ENCODE measurements around the gene UBXN10.
A peak's percentile ranks its signal among the peaks of the same experiment; 100 is the strongest.

UBXN10 gene

GRCh38 chr1:20147846-20148570 is 37.9 kb upstream of the UBXN10 start:
- Mint-ChIP-seq H3K27me3 (no peaks in the 10 kb centered on the region), H3K4me3 (no peak overlapping the region), H3K4me1 (ENCODE audit: low read depth) (no peaks in the 10 kb centered on the region), H3K27ac (no peak overlapping the region), H3K9me3 (no peaks in the 10 kb centered on the region), H3K36me3 (ENCODE audit: low read depth) (no peaks in the 10 kb centered on the region)

- H3K27ac Mint-ChIP-seq, result no peak overlapping the region
- no peaks in the 10 kb centered on the region for H3K36me3 Mint-ChIP-seq (ENCODE audit: low read depth)
- no peaks in the 10 kb centered on the region for H3K9me3 Mint-ChIP-seq
- H3K4me3 Mint-ChIP-seq, result no peak overlapping the region
- no peaks in the 10 kb centered on the region for H3K4me1 Mint-ChIP-seq (ENCODE audit: low read depth)
- H3K27me3 Mint-ChIP-seq, result no peaks in the 10 kb centered on the region
Measured at GRCh38 chr1:20148571-20149500, 37.1 kb upstream of the UBXN10 start.

GRCh38 chr1:20149601-20150325 is 36.1 kb upstream of the UBXN10 start:
- no peak overlapping the region for H3K4me3 Mint-ChIP-seq
- H3K27ac Mint-ChIP-seq, result no peak overlapping the region
- no peaks in the 10 kb centered on the region for H3K9me3 Mint-ChIP-seq
- H3K4me1 Mint-ChIP-seq (ENCODE audit: low read depth), result peaks cover 7% of the 10 kb centered on the region
- H3K36me3 Mint-ChIP-seq (ENCODE audit: low read depth), result no peaks in the 10 kb centered on the region
- no peaks in the 10 kb centered on the region for H3K27me3 Mint-ChIP-seq

GRCh38 chr1:20150326-20150705 is 35.6 kb upstream of the UBXN10 start:
- Mint-ChIP-seq H3K27ac (no peak overlapping the region), H3K4me1 (ENCODE audit: low read depth) (peaks cover 8% of the 10 kb centered on the region), H3K4me3 (no peak overlapping the region), H3K36me3 (ENCODE audit: low read depth) (no peaks in the 10 kb centered on the region), H3K27me3 (no peaks in the 10 kb centered on the region), H3K9me3 (no peaks in the 10 kb centered on the region)

- H3K4me3 Mint-ChIP-seq, result no peak overlapping the region
- peaks cover 8% of the 10 kb centered on the region for H3K4me1 Mint-ChIP-seq (ENCODE audit: low read depth)
- no peaks in the 10 kb centered on the region for H3K9me3 Mint-ChIP-seq
- no peaks in the 10 kb centered on the region for H3K27me3 Mint-ChIP-seq
- no peak overlapping the region for H3K27ac Mint-ChIP-seq
- no peaks in the 10 kb centered on the region for H3K36me3 Mint-ChIP-seq (ENCODE audit: low read depth)
Measured at GRCh38 chr1:20150969-20151368, 34.9 kb upstream of the UBXN10 start.

- no peaks in the 10 kb centered on the region for H3K36me3 Mint-ChIP-seq (ENCODE audit: low read depth)
- H3K4me1 Mint-ChIP-seq (ENCODE audit: low read depth), result peaks cover 8% of the 10 kb centered on the region
- no peaks in the 10 kb centered on the region for H3K9me3 Mint-ChIP-seq
- no peak overlapping the region for H3K27ac Mint-ChIP-seq
- peak overlapping the region; percentile 62 for H3K4me3 Mint-ChIP-seq
- no peaks in the 10 kb centered on the region for H3K27me3 Mint-ChIP-seq
Measured at GRCh38 chr1:20151906-20152598, 33.8 kb upstream of the UBXN10 start.

GRCh38 chr1:20152599-20152930 is 33.3 kb upstream of the UBXN10 start:
- H3K27me3 Mint-ChIP-seq, result no peaks in the 10 kb centered on the region
- H3K4me1 Mint-ChIP-seq (ENCODE audit: low read depth), result peaks cover 8% of the 10 kb centered on the region
- H3K27ac Mint-ChIP-seq, result no peak overlapping the region
- peak overlapping the region; percentile 62 for H3K4me3 Mint-ChIP-seq
- no peaks in the 10 kb centered on the region for H3K9me3 Mint-ChIP-seq
- no peaks in the 10 kb centered on the region for H3K36me3 Mint-ChIP-seq (ENCODE audit: low read depth)

GRCh38 chr1:20153000-20153418 is 32.9 kb upstream of the UBXN10 start:
- no peaks in the 10 kb centered on the region for H3K27me3 Mint-ChIP-seq
- H3K36me3 Mint-ChIP-seq (ENCODE audit: low read depth), result no peaks in the 10 kb centered on the region
- H3K27ac Mint-ChIP-seq, result no peak overlapping the region
- H3K9me3 Mint-ChIP-seq, result no peaks in the 10 kb centered on the region
- H3K4me3 Mint-ChIP-seq, result no peak overlapping the region
- peaks cover 8% of the 10 kb centered on the region for H3K4me1 Mint-ChIP-seq (ENCODE audit: low read depth)

GRCh38 chr1:20154301-20154831 is 31.5 kb upstream of the UBXN10 start:
- Mint-ChIP-seq H3K4me3 (no peak overlapping the region), H3K36me3 (ENCODE audit: low read depth) (no peaks in the 10 kb centered on the region), H3K27me3 (no peaks in the 10 kb centered on the region), H3K9me3 (peaks cover 5% of the 10 kb centered on the region), H3K27ac (peak overlapping the region; percentile 46), H3K4me1 (ENCODE audit: low read depth) (peaks cover 8% of the 10 kb centered on the region)

- Mint-ChIP-seq H3K4me1 (ENCODE audit: low read depth) (peaks cover 8% of the 10 kb centered on the region), H3K4me3 (no peak overlapping the region), H3K27me3 (no peaks in the 10 kb centered on the region), H3K9me3 (peaks cover 17% of the 10 kb centered on the region), H3K27ac (no peak overlapping the region), H3K36me3 (ENCODE audit: low read depth) (peaks cover 7% of the 10 kb centered on the region)
Measured at GRCh38 chr1:20158358-20159070, 27.4 kb upstream of the UBXN10 start.

- Mint-ChIP-seq H3K27ac (no peak overlapping the region), H3K4me1 (ENCODE audit: low read depth) (no peaks in the 10 kb centered on the region)
Measured at GRCh38 chr1:20160034-20160433, 25.9 kb upstream of the UBXN10 start.

GRCh38 chr1:20164694-20165202 is 21.1 kb upstream of the UBXN10 start:
- no peaks in the 10 kb centered on the region for H3K4me1 Mint-ChIP-seq (ENCODE audit: low read depth)
- H3K36me3 Mint-ChIP-seq (ENCODE audit: low read depth), result peaks cover 7% of the 10 kb centered on the region
- H3K27me3 Mint-ChIP-seq, result peaks cover 9% of the 10 kb centered on the region
- peaks cover 22% of the 10 kb centered on the region for H3K9me3 Mint-ChIP-seq
- H3K4me3 Mint-ChIP-seq, result no peak overlapping the region
- H3K27ac Mint-ChIP-seq, result no peak overlapping the region

More at GRCh38 chr1:20160034-20160433, 25.9 kb upstream of the UBXN10 start:
- H3K36me3 Mint-ChIP-seq (ENCODE audit: low read depth), result peaks cover 7% of the 10 kb centered on the region
- peaks cover under 1% of the 10 kb centered on the region for H3K27me3 Mint-ChIP-seq
- no peak overlapping the region for H3K4me3 Mint-ChIP-seq
- H3K9me3 Mint-ChIP-seq, result peaks cover 23% of the 10 kb centered on the region

- Mint-ChIP-seq H3K27me3 (peaks cover 9% of the 10 kb centered on the region), H3K9me3 (peaks cover 19% of the 10 kb centered on the region), H3K27ac (no peak overlapping the region), H3K36me3 (ENCODE audit: low read depth) (peaks cover 7% of the 10 kb centered on the region), H3K4me1 (ENCODE audit: low read depth) (peaks cover 4% of the 10 kb centered on the region), H3K4me3 (no peak overlapping the region)
Measured at GRCh38 chr1:20165522-20165951, 20.4 kb upstream of the UBXN10 start.
